Thyroid gland (tissue), 4 donors: ENCODE results near the gene POLR2M.

Experiments used
- POLR2A ChIP-seq, 2 donors: fragments of 450-650 bp; IDR thresholded peaks; one replicate each; pipeline ENCODE4 v1.6.1; 2017; ENCODE audit warnings: antibody characterized with exemption in 2 of 2, mild to moderate bottlenecking in 2 of 2, moderate library complexity in 1 of 2
- TF ChIP-seq, protein P1 (sequence below), 6 experiments: fragments of 200-600 bp in 3 of 6; fragments of 450-650 bp in 3 of 6; sonication (generic) in 3 of 6; IDR thresholded peaks; one replicate each; pipeline ENCODE4 v1.5.1; 2016 to 2019; ENCODE audit warnings: antibody characterized with exemption in 6 of 6, mild to moderate bottlenecking in 2 of 6, inconsistent platforms in 1 of 6, moderate library complexity in 1 of 6

DNA sequence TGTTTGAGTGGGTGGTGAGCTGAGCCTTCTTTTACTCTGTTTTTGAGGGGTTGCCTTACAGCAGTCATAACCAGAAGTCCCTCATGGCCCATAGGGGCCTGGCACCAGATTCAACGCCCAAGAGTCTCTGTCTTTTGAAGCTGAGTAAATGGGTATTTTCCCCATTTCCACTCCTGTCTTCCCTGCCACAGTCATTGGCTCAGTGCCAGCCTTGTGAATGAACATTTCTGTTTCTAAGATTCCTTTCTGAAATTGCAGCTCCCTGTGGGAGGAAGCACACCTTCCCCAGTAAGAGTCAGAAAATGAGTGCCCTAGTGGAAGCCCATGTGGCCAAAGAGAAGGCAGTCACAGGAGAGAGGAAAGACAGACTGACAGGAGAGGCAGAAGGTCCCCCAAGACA lies 43.7 kb upstream of the POLR2M start:
- TF ChIP-seq, protein P1, sequence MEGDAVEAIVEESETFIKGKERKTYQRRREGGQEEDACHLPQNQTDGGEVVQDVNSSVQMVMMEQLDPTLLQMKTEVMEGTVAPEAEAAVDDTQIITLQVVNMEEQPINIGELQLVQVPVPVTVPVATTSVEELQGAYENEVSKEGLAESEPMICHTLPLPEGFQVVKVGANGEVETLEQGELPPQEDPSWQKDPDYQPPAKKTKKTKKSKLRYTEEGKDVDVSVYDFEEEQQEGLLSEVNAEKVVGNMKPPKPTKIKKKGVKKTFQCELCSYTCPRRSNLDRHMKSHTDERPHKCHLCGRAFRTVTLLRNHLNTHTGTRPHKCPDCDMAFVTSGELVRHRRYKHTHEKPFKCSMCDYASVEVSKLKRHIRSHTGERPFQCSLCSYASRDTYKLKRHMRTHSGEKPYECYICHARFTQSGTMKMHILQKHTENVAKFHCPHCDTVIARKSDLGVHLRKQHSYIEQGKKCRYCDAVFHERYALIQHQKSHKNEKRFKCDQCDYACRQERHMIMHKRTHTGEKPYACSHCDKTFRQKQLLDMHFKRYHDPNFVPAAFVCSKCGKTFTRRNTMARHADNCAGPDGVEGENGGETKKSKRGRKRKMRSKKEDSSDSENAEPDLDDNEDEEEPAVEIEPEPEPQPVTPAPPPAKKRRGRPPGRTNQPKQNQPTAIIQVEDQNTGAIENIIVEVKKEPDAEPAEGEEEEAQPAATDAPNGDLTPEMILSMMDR (IDR thresholded peaks at IDR 0.05) = no peak
- TF ChIP-seq POLR2A (IDR thresholded peaks at IDR 0.05) = no peak
